Suppressor macrophage (primary cell): ENCODE data around the gene CFAP410.
"Not testable (repeated sequence)": the region's sequence is repeated elsewhere in the genome, so short reads cannot be mapped to it uniquely, and the experiment has no call there.

Source experiments
- DNase-seq, 4 experiments: peaks; one replicate each; pipeline ENCODE4 v3.0.0-alpha.2; 2020 to 2022

CFAP410 gene

DNA sequence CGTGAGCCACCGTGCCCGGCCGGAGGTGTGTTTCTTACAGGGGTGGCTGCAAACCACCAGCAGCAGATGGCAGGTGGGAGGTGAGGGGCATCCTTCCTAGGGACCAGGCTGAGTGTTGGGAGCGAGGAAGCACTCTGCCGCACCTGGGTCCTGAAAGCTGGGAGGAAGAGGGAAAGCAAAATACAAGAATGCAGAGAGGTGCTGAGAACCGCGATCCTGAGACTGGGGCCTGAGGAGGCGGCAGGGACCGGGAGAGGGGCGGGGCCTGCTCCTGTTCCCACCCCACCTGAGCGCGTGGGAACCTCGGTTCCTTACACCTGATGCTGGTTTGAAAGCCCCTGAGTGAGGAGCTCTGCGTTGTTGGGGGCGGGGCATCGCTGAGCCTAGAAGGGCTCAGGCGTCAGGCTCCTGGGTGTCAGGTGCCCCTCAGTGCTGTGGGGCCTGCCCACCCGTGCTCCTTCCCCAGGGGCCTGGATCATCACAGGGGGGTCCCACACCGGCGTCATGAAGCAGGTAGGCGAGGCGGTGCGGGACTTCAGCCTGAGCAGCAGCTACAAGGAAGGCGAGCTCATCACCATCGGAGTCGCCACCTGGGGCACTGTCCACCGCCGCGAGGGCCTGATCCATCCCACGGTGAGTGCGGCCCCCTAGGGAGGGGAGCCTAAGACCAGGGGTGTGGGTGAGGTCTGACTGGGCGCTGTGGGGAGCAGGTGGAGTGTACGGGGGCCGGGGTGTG, 29.7 kb upstream of the CFAP410 start:
- no peak for DNase-seq

DNA sequence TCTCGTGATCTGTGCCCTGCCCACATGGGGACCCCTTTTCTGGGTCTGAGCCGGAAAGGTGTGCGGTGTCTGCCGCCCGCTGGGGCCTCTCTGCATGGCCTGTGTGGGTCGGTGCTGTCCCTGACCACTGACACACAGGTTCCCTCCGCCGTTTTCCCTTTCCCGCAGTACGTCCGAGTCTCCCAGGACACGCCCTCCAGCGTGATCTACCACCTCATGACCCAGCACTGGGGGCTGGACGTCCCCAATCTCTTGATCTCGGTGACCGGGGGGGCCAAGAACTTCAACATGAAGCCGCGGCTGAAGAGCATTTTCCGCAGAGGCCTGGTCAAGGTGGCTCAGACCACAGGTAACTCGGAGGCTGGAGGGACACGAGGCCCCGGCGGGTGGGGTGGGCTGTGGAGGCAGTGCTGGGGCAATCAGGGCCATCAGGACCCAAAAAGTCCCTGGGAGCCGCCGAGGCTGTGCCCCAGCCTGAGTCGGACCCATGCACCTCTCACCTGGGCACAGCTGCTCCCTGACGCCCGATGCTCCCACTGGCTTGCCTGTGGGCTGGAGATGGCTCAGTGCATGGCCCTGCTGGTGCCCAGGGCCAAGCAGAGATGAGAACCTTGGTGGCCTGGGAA, 27.5 kb upstream of the CFAP410 start:
- no peak for DNase-seq

DNA sequence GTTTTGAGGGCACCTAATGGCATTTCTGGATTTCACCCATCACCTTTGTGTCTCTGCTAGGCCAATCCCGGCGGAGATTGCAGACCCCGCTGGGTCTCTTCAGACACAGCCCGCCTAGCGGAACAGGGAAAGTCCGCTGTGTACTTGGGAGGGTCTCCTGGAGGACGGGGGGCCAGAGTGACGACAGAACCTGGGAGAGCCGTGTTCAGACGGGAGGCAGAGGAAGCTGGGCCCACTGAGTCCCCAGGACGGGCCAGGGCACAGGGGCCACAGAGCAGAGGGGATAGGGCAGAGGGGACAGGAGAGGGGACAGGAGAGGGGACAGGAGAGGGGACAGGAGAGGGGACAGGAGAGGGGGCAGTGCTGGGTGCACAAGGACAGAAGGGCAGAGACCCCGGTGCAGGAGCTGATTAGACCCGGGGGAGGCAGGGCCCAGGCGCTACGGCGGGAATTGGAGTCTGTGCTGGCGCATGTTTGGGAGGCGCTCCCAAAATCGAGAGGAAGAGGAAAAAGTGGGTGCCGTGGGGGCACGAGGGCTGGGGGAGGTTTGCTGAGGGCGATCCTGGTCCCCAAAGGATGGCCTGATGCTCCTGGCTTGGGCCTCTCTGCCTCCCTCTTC, 26.9 kb upstream of the CFAP410 start:
- DNase-seq: no peak

DNA sequence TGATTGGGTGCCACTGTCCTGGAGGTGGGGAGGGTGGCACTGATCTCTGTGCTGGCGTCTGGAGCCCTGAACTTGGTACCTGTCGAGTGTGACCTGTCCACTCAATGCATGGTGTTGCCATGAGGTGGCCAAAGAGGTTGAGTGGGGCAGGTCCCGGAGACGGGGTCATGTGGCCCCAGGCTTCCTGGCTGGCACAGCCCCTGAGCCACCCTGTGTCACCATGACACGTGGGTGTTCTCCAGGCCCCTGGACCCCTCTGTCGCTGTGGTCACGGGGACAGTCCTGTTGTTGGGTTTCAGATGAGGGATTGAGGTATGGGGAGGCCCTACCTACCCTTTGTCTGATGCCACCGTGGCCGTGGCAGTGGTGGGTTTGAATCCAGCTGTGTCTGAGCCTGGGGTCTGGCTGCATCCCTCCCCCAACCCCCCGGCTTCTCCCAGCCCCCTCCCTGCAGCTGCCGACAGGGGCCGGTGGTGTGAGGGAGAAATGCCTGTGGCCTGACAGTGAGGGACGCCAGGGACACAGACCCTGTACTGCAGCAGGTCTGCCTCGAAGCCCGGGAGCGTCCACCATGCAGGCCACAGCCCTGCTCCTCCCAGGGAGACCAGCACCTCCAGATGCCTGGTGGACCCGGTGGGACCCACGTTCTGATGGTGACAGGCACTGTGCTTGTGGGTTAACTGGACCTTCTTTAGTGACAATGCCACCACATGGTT, 26.2 kb upstream of the CFAP410 start:
- no peak for DNase-seq

DNA sequence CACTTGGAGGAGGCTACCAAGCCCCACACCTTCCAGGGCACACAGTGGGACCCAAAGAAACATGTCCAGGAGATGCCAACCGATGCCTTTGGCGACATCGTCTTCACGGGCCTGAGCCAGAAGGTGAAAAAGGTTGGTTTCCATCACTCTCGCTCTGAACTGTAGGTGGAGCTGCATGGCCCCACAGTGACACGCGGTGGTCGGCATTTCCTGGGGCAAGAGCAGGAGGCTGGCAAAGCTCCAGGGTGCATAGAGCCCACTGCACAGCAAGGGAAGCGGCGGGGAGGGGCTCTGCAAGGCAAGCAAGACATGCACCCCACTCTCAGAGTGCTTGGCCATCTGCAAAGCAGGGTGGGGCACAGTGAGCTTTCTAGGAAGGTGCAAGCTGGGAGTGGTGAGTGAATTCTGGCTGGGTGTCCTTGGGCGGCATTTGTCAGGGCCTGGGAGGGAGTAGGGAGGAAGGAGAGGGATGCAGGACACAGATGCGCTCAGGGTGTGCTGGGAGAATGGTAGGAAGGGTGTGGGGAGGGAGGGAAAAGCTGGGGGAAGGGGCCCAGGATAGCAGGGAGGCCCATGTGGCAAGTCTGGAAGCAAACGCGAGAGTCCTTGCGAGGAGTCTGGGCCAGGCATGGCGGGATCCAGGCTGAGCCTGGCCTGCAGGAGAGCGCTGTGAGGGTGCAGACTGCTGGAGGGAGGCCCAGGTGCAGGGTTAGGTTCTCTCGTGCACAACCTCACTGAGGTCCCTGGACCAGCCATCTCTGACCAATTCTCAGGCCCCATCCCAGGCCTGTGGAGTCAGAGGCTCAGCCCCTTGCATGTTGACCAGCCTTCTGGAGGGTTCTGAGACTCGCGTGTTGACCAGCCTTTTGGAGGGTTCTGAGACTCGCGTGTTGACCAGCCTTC, 25.2 kb upstream of the CFAP410 start:
- DNase-seq: no peak

DNA sequence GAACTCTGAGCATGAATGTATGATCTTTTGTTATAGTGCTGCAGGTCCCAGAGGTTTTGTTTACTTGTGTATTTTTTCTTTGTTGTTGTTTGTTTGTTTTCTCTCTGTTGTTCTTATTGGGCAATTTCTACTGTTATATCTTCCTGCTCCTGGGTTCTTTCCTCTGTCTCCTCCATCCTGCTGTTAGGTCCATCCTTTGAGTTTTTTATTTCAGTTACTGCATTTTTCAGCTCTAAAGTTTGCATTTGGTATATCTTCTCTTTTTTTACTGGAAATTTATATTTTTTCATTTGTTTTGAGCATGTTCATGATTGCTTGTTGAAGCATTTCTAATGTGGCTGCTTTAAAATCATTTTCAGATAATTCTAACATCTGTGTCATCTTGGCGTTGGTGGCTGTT, 24.1 kb upstream of the CFAP410 start:
- no peak for DNase-seq

DNA sequence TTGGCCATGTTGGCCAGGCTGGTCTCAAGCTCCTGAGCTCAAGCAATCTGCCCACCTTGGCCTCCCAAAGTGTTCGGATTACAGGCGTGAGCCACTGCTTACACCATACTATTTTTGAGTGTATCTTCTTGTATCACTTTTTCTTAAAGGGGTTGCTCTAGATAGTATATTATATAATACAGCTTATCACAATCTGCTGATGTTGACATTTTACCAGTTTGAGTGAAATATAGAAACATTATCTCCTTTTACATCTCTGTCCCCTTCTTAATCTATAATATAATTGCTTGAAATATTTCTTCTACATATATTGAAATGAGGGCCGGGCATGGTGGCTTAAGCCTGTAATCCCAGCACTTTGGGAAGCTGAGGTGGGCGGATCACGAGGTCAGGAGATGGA, 22.7 kb upstream of the CFAP410 start:
- DNase-seq: not testable (repeated sequence)

DNA sequence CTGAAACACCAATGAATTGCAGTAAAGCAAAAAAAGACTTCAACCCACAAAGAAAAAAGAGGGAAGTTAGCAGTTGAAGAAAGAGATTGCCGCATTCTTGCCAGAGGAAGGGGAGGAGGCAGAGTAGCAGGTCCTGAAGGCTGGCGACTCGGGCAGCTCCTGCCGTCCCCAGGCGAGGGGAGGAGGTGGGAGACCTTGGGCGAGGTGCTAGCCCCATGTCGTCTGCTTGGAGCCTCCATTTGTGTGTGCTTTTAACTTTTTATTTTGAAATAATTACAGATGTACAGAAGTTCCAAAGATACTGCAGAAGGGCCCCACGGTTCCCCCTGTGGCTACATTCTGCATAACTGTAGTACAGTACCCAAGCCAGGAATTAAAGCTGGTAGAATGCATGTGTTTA, 21.0 kb upstream of the CFAP410 start:
- peak; percentile 44 to 78 (median 76) for DNase-seq

DNA sequence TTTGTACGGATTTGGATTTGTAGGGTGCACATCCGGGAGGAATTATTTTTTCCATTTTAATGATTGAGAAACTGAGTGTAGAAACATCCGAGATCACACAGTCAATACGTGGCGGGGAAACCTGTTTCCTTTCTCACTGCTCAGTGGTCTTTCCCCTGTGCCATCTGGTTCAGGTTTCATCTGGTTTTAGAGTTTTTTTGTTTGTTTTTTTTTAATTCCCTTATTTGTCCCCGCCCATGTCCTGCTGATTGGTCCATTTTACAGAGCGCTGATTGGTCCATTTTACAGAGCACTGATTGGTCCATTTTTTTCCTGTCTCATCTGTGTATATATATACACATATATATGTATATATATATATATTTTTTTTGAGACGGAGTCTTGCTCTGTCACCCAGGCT, 20.2 kb upstream of the CFAP410 start:
- no peak for DNase-seq

DNA sequence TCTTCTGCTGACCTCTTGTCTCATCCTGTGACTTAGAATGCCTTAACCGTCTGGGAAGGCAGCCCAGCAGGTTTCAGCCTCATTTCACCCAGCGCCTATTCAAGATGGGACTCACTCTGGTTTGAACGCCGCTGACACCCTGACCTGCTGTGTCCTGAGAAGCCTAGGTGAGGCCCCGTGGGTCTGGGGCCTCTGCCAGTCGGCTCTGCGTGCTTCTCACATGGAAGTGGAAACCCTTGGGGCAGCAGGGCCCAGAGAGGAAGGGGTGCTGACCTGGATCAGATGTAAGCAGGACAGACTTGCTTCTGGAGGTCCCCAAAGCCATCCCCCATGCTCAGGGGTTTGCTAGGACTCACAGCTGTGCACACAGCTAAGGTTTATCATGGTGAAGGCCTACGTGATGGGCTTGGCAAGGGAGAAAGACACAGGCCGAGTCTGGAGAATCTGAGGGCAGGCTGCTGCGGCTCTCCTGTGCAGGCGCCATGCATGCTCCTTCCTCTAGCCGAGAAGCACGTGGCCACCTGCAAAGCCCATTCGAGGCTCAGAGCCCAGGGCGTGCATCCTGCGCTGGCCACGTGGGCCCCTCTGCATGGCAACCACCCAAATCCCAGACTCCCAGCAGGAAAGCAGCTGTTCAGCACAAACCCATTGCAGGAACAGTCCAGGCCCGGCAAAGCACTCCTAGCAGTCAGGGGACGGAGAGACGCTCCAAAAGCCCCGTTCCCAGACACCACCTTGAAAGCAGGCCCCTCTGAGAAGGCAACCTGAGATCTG, 18.1 kb upstream of the CFAP410 start:
- DNase-seq: no peak

DNA sequence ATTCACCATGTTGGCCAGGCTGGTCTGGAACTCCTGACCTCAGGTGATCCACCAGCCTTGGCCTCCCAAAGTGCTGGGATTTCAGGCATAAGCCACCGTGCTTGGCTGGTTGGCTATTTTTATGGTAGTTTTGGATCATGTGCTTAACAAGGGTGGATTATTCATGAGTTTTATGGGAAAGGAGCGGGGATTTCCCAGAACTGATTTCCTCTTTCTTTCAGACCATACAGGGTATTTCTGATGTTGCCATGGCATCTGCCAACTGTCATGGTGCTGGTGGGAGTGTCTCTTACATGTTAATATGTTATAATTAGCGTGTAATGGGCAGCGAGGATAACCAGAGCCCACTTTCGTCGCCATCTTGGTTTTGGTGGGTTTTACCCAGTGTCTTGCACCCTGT, 17.4 kb upstream of the CFAP410 start:
- peak; percentile 60 to 82 (median 77) for DNase-seq

DNA sequence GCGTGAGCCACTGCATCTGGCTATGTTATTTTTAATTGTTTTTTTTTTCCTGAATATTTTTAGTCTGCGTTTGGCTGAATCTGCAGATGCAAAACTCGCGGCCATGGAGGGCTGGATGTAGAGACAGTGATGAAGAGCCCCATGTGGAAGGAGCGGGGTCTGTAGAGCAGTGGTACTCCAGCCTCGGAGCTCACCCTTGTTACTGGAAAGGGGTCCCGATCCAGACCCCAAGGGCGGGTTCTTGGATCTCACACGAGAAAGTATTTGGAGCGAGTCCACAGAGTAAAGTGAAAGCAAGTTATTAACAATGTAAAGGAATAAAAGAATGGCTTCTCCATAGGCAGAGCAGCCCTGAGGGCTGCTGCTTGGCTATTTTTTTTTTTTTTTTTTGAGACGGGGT, 17.0 kb upstream of the CFAP410 start:
- DNase-seq: no peak

DNA sequence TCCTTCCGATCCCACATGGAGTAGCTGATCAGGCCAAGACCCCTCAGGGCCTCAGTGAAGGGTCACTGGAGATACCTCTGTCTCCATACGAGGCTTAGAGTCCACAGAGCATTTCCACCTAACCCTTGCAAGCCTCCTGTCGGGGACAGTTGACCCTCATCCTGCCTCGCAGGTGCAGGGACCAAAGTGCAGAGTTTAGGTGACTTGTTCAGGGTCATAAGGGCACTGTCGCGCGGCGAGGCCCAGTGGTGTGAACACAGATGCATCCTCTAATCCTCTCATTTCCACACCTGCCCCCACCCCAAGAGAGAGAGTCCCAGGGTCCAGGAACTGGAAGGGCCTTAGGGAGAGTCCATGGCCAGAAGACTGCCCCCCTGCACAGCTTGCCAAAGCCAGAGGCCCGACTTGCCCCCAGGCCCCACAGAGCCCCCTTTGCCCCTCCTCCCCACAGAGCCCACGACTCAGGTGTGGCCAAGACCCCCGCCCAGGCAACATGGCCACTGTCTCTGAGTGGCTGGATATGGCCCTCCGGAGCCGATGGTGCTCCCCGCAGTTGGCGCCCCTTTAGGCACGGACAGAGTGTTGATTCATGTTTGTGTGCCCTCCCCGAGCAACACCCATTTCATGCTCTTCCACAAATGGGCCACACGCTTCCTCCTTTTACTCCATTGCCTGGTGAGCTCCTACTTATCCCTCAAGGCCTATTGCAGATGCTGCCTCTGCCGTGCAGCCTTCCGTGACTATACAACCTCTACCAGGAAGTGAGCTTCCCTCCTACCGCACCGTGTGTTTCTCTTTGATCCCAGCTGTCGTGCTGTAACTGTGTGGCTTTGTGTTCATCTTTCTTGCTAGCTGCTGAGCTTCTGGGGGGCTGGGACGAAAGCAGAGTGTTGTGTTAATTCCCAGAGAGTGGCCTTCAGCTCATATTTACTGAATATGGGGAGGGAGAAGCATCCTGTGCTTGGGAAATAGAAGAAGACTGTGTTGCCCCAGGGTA, 15.9 kb upstream of the CFAP410 start:
- DNase-seq: peak in 3 of 4 experiments; percentile 38 to 63 (median 58)

DNA sequence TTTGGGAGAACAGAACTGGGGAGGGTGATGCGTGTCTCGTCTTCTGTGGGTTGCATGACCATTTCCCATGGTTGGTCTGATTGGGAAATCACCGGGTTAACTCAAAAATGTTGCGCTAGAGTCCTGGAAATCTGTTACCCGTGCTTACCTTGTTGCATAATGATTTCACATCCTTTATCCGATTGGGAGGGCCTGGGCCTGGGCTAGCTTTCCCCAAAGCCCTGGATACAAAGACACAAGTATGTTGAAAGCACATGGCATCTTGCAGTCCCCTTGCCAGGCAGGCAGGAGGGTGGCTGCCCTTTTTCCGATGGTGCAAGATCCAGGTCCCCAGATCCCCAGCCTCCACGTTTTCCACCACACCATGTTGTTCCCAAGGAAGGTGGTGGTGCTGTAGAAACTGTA, 14.8 kb upstream of the CFAP410 start:
- DNase-seq: peak; percentile 73 to 86 (median 83)

DNA sequence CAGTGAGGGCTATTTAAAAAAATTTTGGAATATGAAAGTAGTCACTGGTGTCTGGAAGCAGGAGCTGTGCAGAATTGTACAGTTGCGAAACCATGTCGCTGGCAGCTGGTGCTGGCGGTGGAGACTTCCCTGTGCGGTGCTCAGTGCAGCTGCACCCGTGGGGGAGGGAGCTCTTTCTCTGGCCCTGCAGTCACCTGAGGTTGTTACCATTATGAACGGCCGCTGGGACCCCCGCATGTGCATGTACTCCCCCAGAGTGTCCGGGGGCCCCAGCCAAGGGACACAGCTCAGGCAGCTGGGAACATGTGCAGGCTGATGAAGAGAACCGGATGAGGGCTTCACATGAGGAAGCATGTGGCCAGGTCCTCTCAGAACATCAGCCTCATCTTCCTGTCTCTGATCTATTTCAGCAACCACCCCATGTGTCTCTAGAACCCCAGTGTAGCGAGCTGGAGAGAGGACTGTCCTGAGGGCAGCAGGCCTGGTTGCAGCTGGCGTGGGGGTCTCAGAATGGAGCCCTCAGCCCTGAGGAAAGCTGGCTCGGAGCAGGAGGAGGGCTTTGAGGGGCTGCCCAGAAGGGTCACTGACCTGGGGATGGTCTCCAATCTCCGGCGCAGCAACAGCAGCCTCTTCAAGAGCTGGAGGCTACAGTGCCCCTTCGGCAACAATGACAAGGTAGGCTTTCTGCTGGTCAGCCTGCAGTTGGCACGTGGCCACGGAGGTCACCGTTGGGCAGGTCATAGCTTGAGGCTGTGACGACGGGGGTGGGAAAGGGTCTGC, 14.2 kb upstream of the CFAP410 start, which contains the start of gene TRPM2:
Gene TRPM2, plus strand, starts transcription at position 431 of the 780 bp plus-strand sequence. Its CDS starts 80 bp downstream, at position 511.
- DNase-seq: peak; percentile 81 to 92 (median 89)

DNA sequence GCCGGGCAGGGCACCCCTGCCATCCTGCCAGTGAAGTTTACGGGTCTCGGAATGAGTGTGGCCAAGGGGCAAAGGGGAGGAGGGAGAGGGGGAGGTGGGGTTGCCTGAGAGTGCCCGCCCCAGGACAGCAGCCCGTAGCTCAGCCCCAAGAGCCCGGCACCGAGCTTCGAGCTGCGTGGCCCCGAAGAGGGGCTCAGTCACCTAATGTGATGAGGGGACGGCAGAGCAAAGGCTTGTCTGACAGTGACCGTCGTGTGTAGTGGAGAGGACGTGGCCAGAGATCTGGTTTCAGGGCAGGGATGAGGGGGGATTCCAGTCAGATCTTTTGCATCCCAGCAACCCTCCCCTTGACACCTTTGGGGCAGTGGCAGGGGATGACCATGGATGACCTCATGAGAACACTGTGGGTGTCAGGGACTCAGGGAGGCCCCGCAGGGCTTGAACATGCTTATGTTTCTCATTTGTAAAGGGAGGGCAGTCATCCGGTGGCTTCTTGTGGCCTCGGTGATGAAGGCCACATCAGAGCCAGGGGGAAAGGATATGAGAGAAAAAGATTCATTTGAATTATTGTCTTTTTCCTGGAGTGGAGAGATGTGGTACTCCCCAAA, 13.2 kb upstream of the CFAP410 start:
- peak in 3 of 4 experiments; percentile 32 to 44 (median 35) for DNase-seq

DNA sequence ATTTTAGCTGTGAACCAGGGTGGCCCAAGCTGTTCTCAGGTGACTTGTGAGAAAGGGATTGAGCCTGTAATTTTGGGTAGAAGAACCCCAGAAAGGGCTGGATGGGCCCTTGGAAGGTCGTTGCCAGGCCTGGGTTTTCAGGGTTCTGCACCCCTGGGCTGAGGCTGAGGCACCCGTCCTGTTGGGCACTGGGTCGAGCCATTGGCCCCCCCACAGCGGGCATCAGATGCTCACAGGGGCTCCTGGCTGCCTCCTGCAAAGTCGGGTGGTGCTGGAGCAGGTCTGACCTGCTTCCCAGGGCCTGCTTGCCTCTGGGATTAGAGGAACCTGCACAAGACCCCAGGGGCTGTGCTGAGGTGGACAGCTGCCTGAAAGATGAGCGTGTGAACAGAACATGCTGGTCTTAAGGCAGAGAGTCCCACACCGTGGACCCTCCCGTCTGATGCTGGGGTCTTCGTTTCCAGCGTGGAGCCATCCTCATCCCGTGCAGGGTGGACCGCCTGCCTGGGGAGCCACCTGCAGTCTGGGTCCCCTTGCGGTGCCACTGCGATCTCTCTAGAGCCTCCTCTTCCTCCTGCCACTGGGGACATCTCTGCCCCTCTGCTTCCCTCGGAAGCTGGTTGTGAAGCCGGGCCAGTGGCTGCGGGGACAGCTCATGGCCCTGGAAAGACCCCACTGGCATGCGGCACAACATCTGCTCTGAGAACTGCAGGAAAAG, 12.5 kb upstream of the CFAP410 start:
- no peak for DNase-seq
